Measurements from ENCODE around the gene NRIP2. TPM values are rescaled to one million over a fixed set of nuclear protein-coding genes. Genes with fewer than 3 reads are reported as not detected.

NRIP2 gene
- total and polyA plus RNA-seq, 9 donors: 0.83 to 15.1 (median 6.3) TPM

- intact Hi-C loops (cut with DNase I): no loop called here
- Histone ChIP-seq H3K27ac (no peak overlapping the region), H3K4me3 (no peak overlapping the region), H3K36me3 (no peaks in the 10 kb centered on the region), H3K4me1 (ENCODE audit: insufficient read depth) (no peaks in the 10 kb centered on the region), H3K9me3 (no peaks in the 10 kb centered on the region), H3K27me3 (no peaks in the 10 kb centered on the region)
- TF ChIP-seq EP300 (IDR thresholded peaks at IDR 0.05): no peak
- no peak for TF ChIP-seq CTCF (IDR thresholded peaks at IDR 0.05)
- no peak for TF ChIP-seq POLR2A (IDR thresholded peaks at IDR 0.05)
- no peak for DNase-seq
- 0 to 9% (median 3%) methylated on average over 2 of the region's 2 CpGs for WGBS, 3 donors
These were observed 29.7 kb downstream of the NRIP2 start for GRCh38 chr12:2805143-2805520.

GRCh38 chr12:2804393-2805142, 30.3 kb downstream of the NRIP2 start:
- TF ChIP-seq POLR2A (IDR thresholded peaks at IDR 0.05) (no peak), CTCF (IDR thresholded peaks at IDR 0.05) (no peak), EP300 (IDR thresholded peaks at IDR 0.05) (no peak)
- 31 to 41% (median 34%) methylated on average over 5 of the region's 5 CpGs for WGBS, 3 donors
- intact Hi-C loops (cut with DNase I): no loop called here
- Histone ChIP-seq H3K4me1 (ENCODE audit: insufficient read depth) (no peaks in the 10 kb centered on the region), H3K9me3 (no peaks in the 10 kb centered on the region), H3K27me3 (no peaks in the 10 kb centered on the region), H3K4me3 (no peak overlapping the region), H3K27ac (no peak overlapping the region), H3K36me3 (no peaks in the 10 kb centered on the region)
- peak; percentile 62 to 82 (median 76) for DNase-seq

DNA sequence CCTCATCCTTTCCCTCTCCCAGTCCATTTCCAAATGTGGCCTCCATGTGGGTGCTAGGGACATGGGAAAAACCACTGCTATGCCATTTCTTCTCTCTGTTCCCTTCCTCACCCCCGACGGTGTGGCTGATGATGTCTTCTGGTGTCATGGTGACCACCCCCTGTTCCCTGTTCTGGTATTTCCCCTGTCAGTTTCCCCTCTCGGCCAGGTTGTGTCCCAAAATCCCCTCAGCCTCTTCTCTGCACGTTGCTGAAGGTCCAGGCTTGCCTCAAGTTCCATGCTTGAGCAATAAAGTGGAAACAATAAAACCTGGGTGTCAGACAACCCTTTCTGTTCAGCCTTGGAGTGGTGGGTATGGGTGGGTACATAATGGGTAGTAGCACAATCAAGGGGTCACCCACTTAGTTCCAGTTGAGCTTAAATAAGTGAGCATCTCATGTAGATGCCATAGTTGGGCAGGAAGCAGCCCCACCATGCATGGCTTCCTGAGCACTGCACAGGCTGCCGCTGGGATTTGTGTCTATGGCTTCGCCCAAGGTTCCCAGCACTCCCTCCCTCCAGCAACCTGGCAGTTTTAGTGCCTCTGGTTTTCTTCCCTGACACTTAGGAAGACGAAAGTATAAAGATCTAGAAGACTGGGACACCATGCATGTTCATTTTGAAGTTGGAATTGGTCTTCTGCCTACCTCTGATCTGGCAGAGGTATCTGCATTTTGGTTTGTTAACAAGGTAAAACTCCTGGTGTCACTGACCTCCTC, 31.0 kb downstream of the NRIP2 start:
- Histone ChIP-seq H3K4me1 (ENCODE audit: insufficient read depth) (no peaks in the 10 kb centered on the region), H3K27me3 (no peaks in the 10 kb centered on the region), H3K36me3 (no peaks in the 10 kb centered on the region), H3K4me3 (no peak overlapping the region), H3K9me3 (no peaks in the 10 kb centered on the region), H3K27ac (no peak overlapping the region)
- WGBS, 3 donors: 71 to 77% (median 73%) methylated on average over 7 of the region's 7 CpGs
- TF ChIP-seq POLR2A (IDR thresholded peaks at IDR 0.05) (no peak), EP300 (IDR thresholded peaks at IDR 0.05) (no peak), CTCF (IDR thresholded peaks at IDR 0.05) (no peak)
- intact Hi-C loops (cut with DNase I): no loop called here
- DNase-seq: no peak

- intact Hi-C loops (cut with DNase I): no loop called here
- H3K4me3 ChIP-seq: no peak overlapping the region
- no peaks in the 10 kb centered on the region for H3K27me3 ChIP-seq
- no peak for DNase-seq
- peaks cover 11% of the 10 kb centered on the region for H3K4me1 ChIP-seq (ENCODE audit: insufficient read depth)
- H3K9me3 ChIP-seq: no peaks in the 10 kb centered on the region
- 55 to 66% (median 58%) methylated on average over 16 of the region's 16 CpGs for WGBS, 3 donors
- H3K36me3 ChIP-seq: no peaks in the 10 kb centered on the region
- no peak overlapping the region for H3K27ac ChIP-seq
- TF ChIP-seq POLR2A (IDR thresholded peaks at IDR 0.05) (no peak), CTCF (IDR thresholded peaks at IDR 0.05) (no peak), EP300 (IDR thresholded peaks at IDR 0.05) (no peak)
These were observed 33.6 kb downstream of the NRIP2 start for GRCh38 chr12:2801044-2801783.
